Endothelial cell of umbilical vein (primary cell): ENCODE measurements around the gene MTRR.

ENCODE experiments used
- EZH2 ChIP-seq: IDR thresholded peaks from 2 replicates; pipeline ENCODE4 v1.6.1; 2012; ENCODE audit warnings: borderline replicate concordance, low read depth, mild to moderate bottlenecking, moderate library complexity, low read length, inconsistent platforms; ENCODE audit not compliant: severe bottlenecking
- GATA2 ChIP-seq: IDR thresholded peaks from 2 replicates; pipeline ENCODE4 v1.7.0; 2011; ENCODE audit warnings: low read depth, mild to moderate bottlenecking, moderate library complexity, mixed read lengths, low read length; ENCODE audit not compliant: insufficient read length, insufficient read depth
- MAX ChIP-seq: IDR thresholded peaks from 2 replicates; pipeline ENCODE4 v1.6.1; 2011; ENCODE audit not compliant: insufficient read depth, insufficient read length
- MYC ChIP-seq: IDR thresholded peaks from one replicate; pipeline ENCODE4 v1.6.1; 2011; ENCODE audit warnings: mild to moderate bottlenecking, low read depth, low read length
- POLR2A ChIP-seq: IDR thresholded peaks from 2 replicates; pipeline ENCODE4 v1.6.1; 2012; ENCODE audit warnings: low read depth, mild to moderate bottlenecking, control low read depth, low read length
- POLR2AphosphoS5 ChIP-seq: IDR thresholded peaks from 2 replicates; pipeline ENCODE4 v1.6.1; 2012; ENCODE audit warnings: low read depth, mild to moderate bottlenecking, control low read depth, low read length, moderate library complexity; ENCODE audit not compliant: insufficient read depth
- TF ChIP-seq, protein P1 (sequence below), 2 donors: IDR thresholded peaks; 1 replicate in 1 of 2; 2 replicates in 1 of 2; pipeline ENCODE4 v1.5.1; 2011; ENCODE audit warnings: low read length in 2 of 2, mild to moderate bottlenecking in 2 of 2, moderate library complexity in 2 of 2, control low read depth in 1 of 2, inconsistent platforms in 1 of 2, low read depth in 1 of 2; ENCODE audit not compliant: insufficient read depth in 1 of 2; ENCODE audit errors: extremely low read depth in 1 of 2

DNA sequence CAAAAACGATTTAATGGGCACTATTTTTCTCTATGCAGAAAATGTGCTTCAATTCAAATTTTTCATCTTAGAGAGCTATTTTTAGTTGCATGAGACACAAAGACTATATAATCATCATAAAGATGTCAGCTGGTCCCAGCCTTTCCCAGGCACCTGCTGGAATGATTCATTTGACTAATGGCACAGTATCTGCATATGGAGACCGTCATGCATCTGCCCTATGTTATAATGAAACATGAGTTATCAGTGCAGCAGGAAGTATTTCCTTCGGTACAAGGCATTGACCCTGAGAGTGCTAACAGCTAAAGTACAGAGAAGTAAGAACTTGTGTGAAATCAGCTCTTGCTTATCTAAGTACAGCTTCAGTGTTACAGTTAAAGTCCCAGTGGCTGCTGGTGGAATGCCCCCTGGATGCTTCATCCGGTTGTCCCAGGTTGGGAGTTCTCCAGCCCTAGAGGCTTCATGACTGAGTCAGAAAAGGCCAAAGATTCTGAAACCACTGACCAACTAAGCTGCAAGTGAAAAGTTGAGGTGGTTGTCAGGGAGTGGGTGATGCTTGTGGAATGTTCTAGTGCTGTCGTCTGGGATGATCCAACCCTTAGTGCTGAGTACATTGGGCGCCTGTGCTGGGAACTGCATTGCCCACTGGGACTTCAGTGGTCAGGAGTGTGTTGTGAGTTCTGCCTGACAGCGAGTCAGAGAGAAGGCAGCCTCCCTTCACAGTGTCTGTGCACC, 57.2 kb downstream of the MTRR start:
- TF ChIP-seq, protein P1, sequence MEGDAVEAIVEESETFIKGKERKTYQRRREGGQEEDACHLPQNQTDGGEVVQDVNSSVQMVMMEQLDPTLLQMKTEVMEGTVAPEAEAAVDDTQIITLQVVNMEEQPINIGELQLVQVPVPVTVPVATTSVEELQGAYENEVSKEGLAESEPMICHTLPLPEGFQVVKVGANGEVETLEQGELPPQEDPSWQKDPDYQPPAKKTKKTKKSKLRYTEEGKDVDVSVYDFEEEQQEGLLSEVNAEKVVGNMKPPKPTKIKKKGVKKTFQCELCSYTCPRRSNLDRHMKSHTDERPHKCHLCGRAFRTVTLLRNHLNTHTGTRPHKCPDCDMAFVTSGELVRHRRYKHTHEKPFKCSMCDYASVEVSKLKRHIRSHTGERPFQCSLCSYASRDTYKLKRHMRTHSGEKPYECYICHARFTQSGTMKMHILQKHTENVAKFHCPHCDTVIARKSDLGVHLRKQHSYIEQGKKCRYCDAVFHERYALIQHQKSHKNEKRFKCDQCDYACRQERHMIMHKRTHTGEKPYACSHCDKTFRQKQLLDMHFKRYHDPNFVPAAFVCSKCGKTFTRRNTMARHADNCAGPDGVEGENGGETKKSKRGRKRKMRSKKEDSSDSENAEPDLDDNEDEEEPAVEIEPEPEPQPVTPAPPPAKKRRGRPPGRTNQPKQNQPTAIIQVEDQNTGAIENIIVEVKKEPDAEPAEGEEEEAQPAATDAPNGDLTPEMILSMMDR (IDR thresholded peaks at IDR 0.05; ENCODE audit: extremely low read depth in 1 of 2, insufficient read depth in 1 of 2, low read depth in 1 of 2, low read length in 2 of 2): no peak
- TF ChIP-seq EZH2 (no peak), POLR2A (no peak), GATA2 (no peak), POLR2AphosphoS5 (no peak), MAX (no peak), MYC (no peak)
